ENCODE results near the gene AS3MT.

DNA sequence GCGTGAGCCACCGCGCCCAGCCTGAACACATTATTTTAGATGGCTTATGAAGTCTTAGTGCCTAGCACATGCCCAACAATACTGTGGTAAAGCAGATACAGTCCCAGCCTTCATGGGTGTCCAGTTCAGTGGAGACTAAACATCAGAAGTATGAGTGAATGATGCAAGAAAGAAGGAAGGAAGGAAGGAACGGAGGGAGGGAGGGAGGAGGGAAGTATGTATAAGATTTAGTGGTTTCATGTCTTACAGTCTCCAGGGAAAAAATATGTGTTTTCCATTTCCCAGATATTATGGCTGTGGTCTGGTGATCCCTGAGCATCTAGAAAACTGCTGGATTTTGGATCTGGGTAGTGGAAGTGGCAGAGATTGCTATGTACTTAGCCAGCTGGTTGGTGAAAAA is 2.9 kb downstream of the AS3MT start:
- TF ChIP-seq, protein P1, sequence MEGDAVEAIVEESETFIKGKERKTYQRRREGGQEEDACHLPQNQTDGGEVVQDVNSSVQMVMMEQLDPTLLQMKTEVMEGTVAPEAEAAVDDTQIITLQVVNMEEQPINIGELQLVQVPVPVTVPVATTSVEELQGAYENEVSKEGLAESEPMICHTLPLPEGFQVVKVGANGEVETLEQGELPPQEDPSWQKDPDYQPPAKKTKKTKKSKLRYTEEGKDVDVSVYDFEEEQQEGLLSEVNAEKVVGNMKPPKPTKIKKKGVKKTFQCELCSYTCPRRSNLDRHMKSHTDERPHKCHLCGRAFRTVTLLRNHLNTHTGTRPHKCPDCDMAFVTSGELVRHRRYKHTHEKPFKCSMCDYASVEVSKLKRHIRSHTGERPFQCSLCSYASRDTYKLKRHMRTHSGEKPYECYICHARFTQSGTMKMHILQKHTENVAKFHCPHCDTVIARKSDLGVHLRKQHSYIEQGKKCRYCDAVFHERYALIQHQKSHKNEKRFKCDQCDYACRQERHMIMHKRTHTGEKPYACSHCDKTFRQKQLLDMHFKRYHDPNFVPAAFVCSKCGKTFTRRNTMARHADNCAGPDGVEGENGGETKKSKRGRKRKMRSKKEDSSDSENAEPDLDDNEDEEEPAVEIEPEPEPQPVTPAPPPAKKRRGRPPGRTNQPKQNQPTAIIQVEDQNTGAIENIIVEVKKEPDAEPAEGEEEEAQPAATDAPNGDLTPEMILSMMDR (tag by site-specific recombination; IDR thresholded peaks at IDR 0.05): no peak
- TF ChIP-seq, protein P2, sequence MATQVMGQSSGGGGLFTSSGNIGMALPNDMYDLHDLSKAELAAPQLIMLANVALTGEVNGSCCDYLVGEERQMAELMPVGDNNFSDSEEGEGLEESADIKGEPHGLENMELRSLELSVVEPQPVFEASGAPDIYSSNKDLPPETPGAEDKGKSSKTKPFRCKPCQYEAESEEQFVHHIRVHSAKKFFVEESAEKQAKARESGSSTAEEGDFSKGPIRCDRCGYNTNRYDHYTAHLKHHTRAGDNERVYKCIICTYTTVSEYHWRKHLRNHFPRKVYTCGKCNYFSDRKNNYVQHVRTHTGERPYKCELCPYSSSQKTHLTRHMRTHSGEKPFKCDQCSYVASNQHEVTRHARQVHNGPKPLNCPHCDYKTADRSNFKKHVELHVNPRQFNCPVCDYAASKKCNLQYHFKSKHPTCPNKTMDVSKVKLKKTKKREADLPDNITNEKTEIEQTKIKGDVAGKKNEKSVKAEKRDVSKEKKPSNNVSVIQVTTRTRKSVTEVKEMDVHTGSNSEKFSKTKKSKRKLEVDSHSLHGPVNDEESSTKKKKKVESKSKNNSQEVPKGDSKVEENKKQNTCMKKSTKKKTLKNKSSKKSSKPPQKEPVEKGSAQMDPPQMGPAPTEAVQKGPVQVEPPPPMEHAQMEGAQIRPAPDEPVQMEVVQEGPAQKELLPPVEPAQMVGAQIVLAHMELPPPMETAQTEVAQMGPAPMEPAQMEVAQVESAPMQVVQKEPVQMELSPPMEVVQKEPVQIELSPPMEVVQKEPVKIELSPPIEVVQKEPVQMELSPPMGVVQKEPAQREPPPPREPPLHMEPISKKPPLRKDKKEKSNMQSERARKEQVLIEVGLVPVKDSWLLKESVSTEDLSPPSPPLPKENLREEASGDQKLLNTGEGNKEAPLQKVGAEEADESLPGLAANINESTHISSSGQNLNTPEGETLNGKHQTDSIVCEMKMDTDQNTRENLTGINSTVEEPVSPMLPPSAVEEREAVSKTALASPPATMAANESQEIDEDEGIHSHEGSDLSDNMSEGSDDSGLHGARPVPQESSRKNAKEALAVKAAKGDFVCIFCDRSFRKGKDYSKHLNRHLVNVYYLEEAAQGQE (tag by site-specific recombination; IDR thresholded peaks at IDR 0.05): no peak
- no peak for TF ChIP-seq ZNF624 (tag by site-specific recombination; IDR thresholded peaks at IDR 0.05)
- TF ChIP-seq ZBTB21 (tag by site-specific recombination; IDR thresholded peaks at IDR 0.05): no peak
- TF ChIP-seq ZNF423 (tag by site-specific recombination; IDR thresholded peaks at IDR 0.05): no peak
